Psoas muscle (tissue), 8 donors: ENCODE results near the gene WRAP73. TPM values are rescaled to one million over a fixed set of nuclear protein-coding genes. Genes with fewer than 3 reads are reported as not detected.

Experiments
- ATAC-seq, 4 donors: fragments of 200-7000 bp; cut with Tn5 transposase; one replicate each; pipeline ENCODE4 v1.9.1; 2020; ENCODE audit warnings: moderate library complexity in 3 of 4, mild to moderate bottlenecking in 2 of 4
- DNase-seq, 2 donors: peaks; one replicate each; pipeline ENCODE4 v3.0.0-alpha.2; 2020
- H3K27ac ChIP-seq: fragments of 200-600 bp; one replicate; pipeline ENCODE4 v1.8.0; 2022
- H3K27me3 ChIP-seq, 3 donors: fragments of 200-600 bp in 1 of 3; one replicate each; pipeline versions ENCODE4 v1.6.1 to v1.8.0; 2013 to 2022; ENCODE audit warnings: low read length in 2 of 3, mild to moderate bottlenecking in 2 of 3, moderate library complexity in 1 of 3; ENCODE audit not compliant: insufficient read depth in 3 of 3
- H3K36me3 ChIP-seq, 2 donors: fragments of 200-600 bp in 1 of 2; one replicate each; pipeline versions ENCODE4 v1.6.1 to v1.8.0; 2013 to 2022; ENCODE audit warnings: low read depth in 1 of 2, mild to moderate bottlenecking in 1 of 2, moderate library complexity in 1 of 2; ENCODE audit not compliant: insufficient read depth in 1 of 2
- H3K4me1 ChIP-seq: fragments of 200-600 bp; one replicate; pipeline ENCODE4 v1.8.0; 2022
- H3K4me3 ChIP-seq: fragments of 200-600 bp; one replicate; pipeline ENCODE4 v1.8.0; 2022; ENCODE audit warnings: mild to moderate bottlenecking
- H3K9me3 ChIP-seq: fragments of 200-600 bp; one replicate; pipeline ENCODE4 v1.8.0; 2022
- WGBS, 3 donors: extraction: QIAGEN DNeasy Blood & Tissue Kit; methylation state at CpG; one replicate each; pipeline versions ENCODE4 v1.1.6 to v1.1.7; 2013; 5-methylcytosine and 5-hydroxymethylcytosine counted together
- intact Hi-C, 2 donors: fragments of 100-400 bp; cut with DNase I; formaldehyde crosslinking; loops; one replicate each; pipeline versions ENCODE4 v1.11.0 to v1.14.2; 2022
- polyA plus RNA-seq, 3 donors: library from polyadenylated mRNA; stranded (reverse); fragments of 200-250 nt; gene quantifications; one replicate each; pipeline ENCODE4 v1.2.3, GENCODE V29; 2013
- total RNA-seq, 4 donors: library from RNA; stranded (reverse); fragmentation: NEBNext Ultra II Directional in 2 of 4; extraction: Animal tissue kit (Norgen Biotek cat#: 25700) in 2 of 4; gene quantifications; one replicate each; pipeline versions ENCODE4 v1.2.1 to v1.2.4, GENCODE V29; 2021 to 2023
- TF ChIP-seq, protein P1 (sequence below): fragments of 200-600 bp; IDR thresholded peaks from one replicate; pipeline ENCODE4 v1.8.0; 2022; ENCODE audit warnings: antibody characterized with exemption
- donor health status: healthy with polysubstance abuse.
- donor health status: DM: no; HTN: no; CAD: no; lungs with moderate emphysema.
- donor health status: Bipolar disorder and iron deficiency.
- donor health status: healthy.
- donor health status: DM: yes; HTN: yes; CAD: no.
- donor health status: DM: no; HTN: no; CAD: no.
- donor health status: DM: no; HTN: no; CAD: no.
- donor health status: DM: yes; HTN: yes; CAD: no.

Gene WRAP73
- total and polyA plus RNA-seq, 7 donors: 10.8 to 21.8 (median 12.6) TPM

DNA sequence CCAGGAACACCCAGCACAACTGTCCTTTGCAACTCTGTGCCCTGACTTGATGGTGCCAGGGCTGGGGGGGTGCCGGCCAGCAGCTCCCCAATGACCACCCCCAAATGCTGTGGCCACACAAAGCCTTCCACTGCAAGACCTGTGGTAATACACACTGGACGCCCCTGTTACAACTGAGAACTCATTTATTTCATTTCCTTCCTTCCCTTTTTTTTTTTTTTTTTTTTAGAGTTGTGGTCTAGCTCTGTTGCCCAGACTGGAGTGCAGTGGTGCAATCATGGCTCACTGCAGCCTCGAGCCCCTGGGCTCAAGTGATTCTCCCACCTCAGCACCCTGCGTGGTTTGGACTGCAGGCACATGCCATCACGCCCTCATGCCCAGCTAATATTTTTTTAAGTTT is 27.6 kb upstream of the WRAP73 start:
- Histone ChIP-seq H3K36me3 (no peaks in the 10 kb centered on the region), H3K9me3 (no peaks in the 10 kb centered on the region), H3K27me3 (peaks cover 0 to 13% (median 2%) of the 10 kb centered on the region in 3 donors), H3K27ac (no peak overlapping the region), H3K4me3 (no peak overlapping the region), H3K4me1 (no peaks in the 10 kb centered on the region)
- intact Hi-C loops: no loop called here
- ATAC-seq: no peak
- DNase-seq: peak in 1 of 2 donors; percentile 13
- TF ChIP-seq, protein P1, sequence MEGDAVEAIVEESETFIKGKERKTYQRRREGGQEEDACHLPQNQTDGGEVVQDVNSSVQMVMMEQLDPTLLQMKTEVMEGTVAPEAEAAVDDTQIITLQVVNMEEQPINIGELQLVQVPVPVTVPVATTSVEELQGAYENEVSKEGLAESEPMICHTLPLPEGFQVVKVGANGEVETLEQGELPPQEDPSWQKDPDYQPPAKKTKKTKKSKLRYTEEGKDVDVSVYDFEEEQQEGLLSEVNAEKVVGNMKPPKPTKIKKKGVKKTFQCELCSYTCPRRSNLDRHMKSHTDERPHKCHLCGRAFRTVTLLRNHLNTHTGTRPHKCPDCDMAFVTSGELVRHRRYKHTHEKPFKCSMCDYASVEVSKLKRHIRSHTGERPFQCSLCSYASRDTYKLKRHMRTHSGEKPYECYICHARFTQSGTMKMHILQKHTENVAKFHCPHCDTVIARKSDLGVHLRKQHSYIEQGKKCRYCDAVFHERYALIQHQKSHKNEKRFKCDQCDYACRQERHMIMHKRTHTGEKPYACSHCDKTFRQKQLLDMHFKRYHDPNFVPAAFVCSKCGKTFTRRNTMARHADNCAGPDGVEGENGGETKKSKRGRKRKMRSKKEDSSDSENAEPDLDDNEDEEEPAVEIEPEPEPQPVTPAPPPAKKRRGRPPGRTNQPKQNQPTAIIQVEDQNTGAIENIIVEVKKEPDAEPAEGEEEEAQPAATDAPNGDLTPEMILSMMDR: no peak
- 70 to 84% (median 81%) methylated on average over 5 of the region's 5 CpGs for WGBS, 3 donors

DNA sequence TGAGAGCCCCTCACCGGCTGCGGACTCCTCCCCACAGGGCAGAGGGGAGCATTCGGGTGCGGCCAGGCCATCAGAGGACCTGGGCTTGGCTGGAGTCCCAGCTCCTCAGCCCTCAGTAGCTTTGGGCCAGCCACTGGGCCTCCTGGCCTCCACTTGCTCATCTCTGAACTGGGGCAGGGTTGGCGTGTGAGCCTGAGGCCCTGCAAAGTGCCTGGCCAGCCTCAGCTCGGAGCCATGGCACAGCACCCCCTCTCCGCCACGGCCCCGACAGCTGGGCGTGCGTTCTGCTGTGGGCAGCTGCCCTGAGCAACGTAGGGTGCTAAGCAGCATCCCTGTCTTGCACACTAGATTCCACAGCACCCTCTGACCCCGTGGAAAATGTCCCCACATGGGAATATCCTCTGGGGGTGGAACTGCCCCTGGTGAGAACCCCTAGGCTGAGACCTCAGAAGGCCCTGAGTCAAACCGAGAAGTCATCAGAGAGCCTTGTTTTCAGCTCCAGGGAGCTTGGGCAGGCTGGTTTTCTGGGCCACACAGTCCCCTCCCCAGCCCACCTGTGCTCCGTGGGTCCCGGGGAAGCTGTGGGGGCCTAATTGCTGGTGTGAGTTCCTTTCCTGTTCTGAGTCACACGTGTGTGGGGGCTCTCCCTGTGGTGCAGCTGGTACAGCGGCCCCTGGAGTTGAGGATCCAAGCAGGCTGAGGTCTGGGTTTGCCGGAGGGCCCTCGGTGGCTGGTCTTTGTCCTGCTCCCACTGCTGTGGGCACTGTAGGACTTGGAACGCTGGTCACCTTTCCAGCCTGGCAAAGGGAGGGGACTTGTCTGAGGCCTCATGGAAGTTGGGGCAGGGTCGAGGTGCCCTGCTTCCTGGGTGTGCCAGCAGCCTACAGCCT is 26.9 kb upstream of the WRAP73 start:
- ATAC-seq (no peak), DNase-seq (peak in 1 of 2 donors; percentile 9)
- H3K9me3 ChIP-seq: no peaks in the 10 kb centered on the region
- H3K4me1 ChIP-seq: no peaks in the 10 kb centered on the region
- H3K27ac ChIP-seq: no peak overlapping the region
- WGBS, 3 donors: 75 to 76% (median 75%) methylated on average over 22 of the region's 22 CpGs
- TF ChIP-seq, protein P1: no peak
- no peaks in the 10 kb centered on the region for H3K36me3 ChIP-seq
- intact Hi-C loops: no loop called here
- H3K27me3 ChIP-seq: peaks cover 0 to 13% (median 2%) of the 10 kb centered on the region in 3 donors
- no peak overlapping the region for H3K4me3 ChIP-seq

DNA sequence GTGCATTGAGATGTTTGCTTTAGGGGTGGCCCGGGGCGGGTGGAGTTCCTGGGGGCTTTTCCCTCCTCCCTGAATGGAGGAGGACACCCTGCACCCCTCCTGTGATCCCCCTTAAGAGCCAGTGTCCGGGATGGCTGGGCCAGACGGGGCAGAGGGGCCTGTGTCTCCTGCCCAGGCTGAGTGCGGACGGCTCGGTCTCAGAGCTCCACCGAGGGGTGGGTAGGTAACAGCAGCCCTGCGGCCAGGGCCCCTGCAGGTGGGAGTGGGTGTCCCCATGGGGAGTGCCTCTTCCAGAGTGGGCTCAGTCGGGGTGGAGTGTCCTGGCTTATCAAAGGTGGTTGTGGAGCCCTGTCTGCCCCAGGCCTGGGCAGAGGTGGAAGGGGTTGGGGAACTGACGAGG is 25.5 kb upstream of the WRAP73 start:
- Histone ChIP-seq H3K36me3 (no peaks in the 10 kb centered on the region), H3K27me3 (peaks cover 0 to 13% (median 0%) of the 10 kb centered on the region in 3 donors), H3K9me3 (no peaks in the 10 kb centered on the region), H3K27ac (no peak overlapping the region), H3K4me1 (no peaks in the 10 kb centered on the region), H3K4me3 (no peak overlapping the region)
- intact Hi-C loops: no loop called here
- no peak for ATAC-seq
- WGBS, 3 donors: 80 to 82% (median 81%) methylated on average over 11 of the region's 11 CpGs
- peak; percentile 3 to 23 for DNase-seq
- TF ChIP-seq, protein P1: no peak

DNA sequence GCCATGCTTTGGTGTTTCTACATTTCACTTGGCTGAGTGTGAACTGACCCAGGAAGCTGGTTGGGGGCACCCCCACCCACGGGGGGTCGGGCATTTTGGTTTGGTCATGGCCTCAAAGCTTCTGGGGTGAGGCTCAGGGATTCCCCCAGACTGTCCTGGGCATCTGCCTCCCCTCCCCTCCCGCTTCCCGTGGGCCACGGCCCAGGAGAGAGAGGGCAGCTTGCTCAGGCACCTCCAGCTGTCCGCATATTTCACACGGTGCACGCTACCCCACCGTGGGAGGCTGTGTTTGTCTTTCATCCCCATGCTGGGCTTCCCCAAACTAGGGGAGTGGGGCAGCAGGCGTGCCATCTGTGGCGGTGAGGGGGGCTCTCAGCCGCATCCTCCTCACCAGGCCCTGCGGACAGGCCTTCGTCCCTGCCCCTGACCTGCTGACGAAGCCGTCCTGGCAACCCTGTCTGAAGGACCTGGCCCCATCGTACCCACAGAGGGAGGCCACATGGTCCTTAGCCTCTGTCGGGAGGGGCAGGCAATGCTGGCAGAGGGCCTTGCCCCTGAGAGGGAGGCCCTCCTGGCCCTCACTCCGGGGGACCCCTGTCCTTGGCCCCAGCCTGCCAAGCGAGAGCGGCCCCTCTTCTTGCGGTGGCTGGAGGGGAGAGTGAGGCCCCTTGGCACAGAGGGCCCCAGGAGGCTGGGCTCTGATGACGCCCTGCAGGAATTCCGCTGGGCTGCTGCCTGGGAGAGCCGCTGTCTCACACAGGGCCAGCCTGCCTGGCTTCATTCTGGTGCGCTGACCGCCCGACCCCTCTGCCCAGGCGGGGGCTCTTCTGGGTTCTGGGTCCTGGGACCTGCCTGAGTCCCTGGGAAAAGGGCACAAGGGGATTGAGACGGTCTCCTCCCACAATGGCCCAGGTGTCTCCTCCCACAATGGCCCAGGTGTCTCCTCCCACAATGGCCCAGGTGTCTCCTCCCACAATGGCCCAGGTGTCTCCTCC is 24.5 kb upstream of the WRAP73 start:
- H3K4me1 ChIP-seq: peaks cover under 1% of the 10 kb centered on the region
- DNase-seq (peak; percentile 9 to 39), ATAC-seq (no peak)
- H3K9me3 ChIP-seq: no peaks in the 10 kb centered on the region
- TF ChIP-seq, protein P1: no peak
- 45 to 61% (median 46%) methylated on average over 26 to 30 of the region's 30 CpGs for WGBS, 3 donors
- H3K27me3 ChIP-seq: peaks cover 0 to 13% (median 0%) of the 10 kb centered on the region in 3 donors
- no peak overlapping the region for H3K27ac ChIP-seq
- H3K36me3 ChIP-seq: no peaks in the 10 kb centered on the region
- H3K4me3 ChIP-seq: no peak overlapping the region
- intact Hi-C loops: no loop called here
